ENCODE measurements around the gene CEP164.

Gene CEP164

GRCh38 chr11:117440258-117440657 lies 112.6 kb downstream of the CEP164 start:
- Histone ChIP-seq H3K79me2 (ENCODE audit: low read length) (no peaks in the 10 kb centered on the region), H3K27ac (ENCODE audit: low read length) (no peak overlapping the region), H3K9me3 (ENCODE audit: insufficient read depth, low read length) (no peaks in the 10 kb centered on the region), H3K36me3 (replicated peaks; ENCODE audit: low read depth, low read length) (no peaks in the 10 kb centered on the region), H3K4me3 (ENCODE audit: low read length) (no peak overlapping the region), H2AFZ (ENCODE audit: low read depth, low read length) (no peak overlapping the region), H3K27me3 (ENCODE audit: low read depth, low read length) (no peaks in the 10 kb centered on the region), H4K20me1 (ENCODE audit: insufficient read depth, low read length) (no peaks in the 10 kb centered on the region), H3K9ac (ENCODE audit: low read length) (no peak overlapping the region), H3K4me2 (ENCODE audit: low read length) (no peak overlapping the region), H3K4me1 (ENCODE audit: low read length) (peaks cover 18% of the 10 kb centered on the region)
- no peak for TF ChIP-seq EZH2phosphoT487 (IDR thresholded peaks at IDR 0.05; ENCODE audit: low read depth)
- TF ChIP-seq, protein P1, sequence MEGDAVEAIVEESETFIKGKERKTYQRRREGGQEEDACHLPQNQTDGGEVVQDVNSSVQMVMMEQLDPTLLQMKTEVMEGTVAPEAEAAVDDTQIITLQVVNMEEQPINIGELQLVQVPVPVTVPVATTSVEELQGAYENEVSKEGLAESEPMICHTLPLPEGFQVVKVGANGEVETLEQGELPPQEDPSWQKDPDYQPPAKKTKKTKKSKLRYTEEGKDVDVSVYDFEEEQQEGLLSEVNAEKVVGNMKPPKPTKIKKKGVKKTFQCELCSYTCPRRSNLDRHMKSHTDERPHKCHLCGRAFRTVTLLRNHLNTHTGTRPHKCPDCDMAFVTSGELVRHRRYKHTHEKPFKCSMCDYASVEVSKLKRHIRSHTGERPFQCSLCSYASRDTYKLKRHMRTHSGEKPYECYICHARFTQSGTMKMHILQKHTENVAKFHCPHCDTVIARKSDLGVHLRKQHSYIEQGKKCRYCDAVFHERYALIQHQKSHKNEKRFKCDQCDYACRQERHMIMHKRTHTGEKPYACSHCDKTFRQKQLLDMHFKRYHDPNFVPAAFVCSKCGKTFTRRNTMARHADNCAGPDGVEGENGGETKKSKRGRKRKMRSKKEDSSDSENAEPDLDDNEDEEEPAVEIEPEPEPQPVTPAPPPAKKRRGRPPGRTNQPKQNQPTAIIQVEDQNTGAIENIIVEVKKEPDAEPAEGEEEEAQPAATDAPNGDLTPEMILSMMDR (IDR thresholded peaks at IDR 0.05; ENCODE audit: low read depth, low read length) = no peak

- Histone ChIP-seq H3K36me3 (replicated peaks; ENCODE audit: low read depth, low read length) (no peaks in the 10 kb centered on the region), H2AFZ (ENCODE audit: low read depth, low read length) (no peak overlapping the region), H3K9ac (ENCODE audit: low read length) (no peak overlapping the region), H3K4me1 (ENCODE audit: low read length) (peaks cover 7% of the 10 kb centered on the region), H3K27ac (ENCODE audit: low read length) (no peak overlapping the region), H3K9me3 (ENCODE audit: insufficient read depth, low read length) (no peaks in the 10 kb centered on the region), H3K79me2 (ENCODE audit: low read length) (no peaks in the 10 kb centered on the region), H3K4me3 (ENCODE audit: low read length) (no peak overlapping the region), H4K20me1 (ENCODE audit: insufficient read depth, low read length) (no peaks in the 10 kb centered on the region), H3K4me2 (ENCODE audit: low read length) (no peak overlapping the region), H3K27me3 (ENCODE audit: low read depth, low read length) (no peaks in the 10 kb centered on the region)
- TF ChIP-seq, protein P1 (IDR thresholded peaks at IDR 0.05; ENCODE audit: low read depth, low read length) = no peak
- no peak for TF ChIP-seq EZH2phosphoT487 (IDR thresholded peaks at IDR 0.05; ENCODE audit: low read depth)
Observed at GRCh38 chr11:117441146-117441975, 113.7 kb downstream of the CEP164 start.

- Histone ChIP-seq H3K27ac (ENCODE audit: low read length) (no peak overlapping the region), H3K4me3 (ENCODE audit: low read length) (no peak overlapping the region), H3K36me3 (replicated peaks; ENCODE audit: low read depth, low read length) (no peaks in the 10 kb centered on the region), H2AFZ (ENCODE audit: low read depth, low read length) (no peak overlapping the region), H4K20me1 (ENCODE audit: insufficient read depth, low read length) (no peaks in the 10 kb centered on the region), H3K79me2 (ENCODE audit: low read length) (no peaks in the 10 kb centered on the region), H3K27me3 (ENCODE audit: low read depth, low read length) (no peaks in the 10 kb centered on the region), H3K9ac (ENCODE audit: low read length) (no peak overlapping the region), H3K4me2 (ENCODE audit: low read length) (no peak overlapping the region), H3K4me1 (ENCODE audit: low read length) (peaks cover 6% of the 10 kb centered on the region; the same call in 1 of the 2 replicates), H3K9me3 (ENCODE audit: insufficient read depth, low read length) (no peaks in the 10 kb centered on the region)
- TF ChIP-seq, protein P1 (IDR thresholded peaks at IDR 0.05; ENCODE audit: low read depth, low read length) = no peak
- no peak for TF ChIP-seq EZH2phosphoT487 (IDR thresholded peaks at IDR 0.05; ENCODE audit: low read depth)
Observed at GRCh38 chr11:117442049-117442868, 114.6 kb downstream of the CEP164 start.

- H3K27me3 ChIP-seq (ENCODE audit: low read depth, low read length) = no peaks in the 10 kb centered on the region
- no peak overlapping the region for H2AFZ ChIP-seq (ENCODE audit: low read depth, low read length)
- H4K20me1 ChIP-seq (ENCODE audit: insufficient read depth, low read length) = no peaks in the 10 kb centered on the region
- no peak overlapping the region for H3K27ac ChIP-seq (ENCODE audit: low read length)
- no peak for TF ChIP-seq EZH2phosphoT487 (IDR thresholded peaks at IDR 0.05; ENCODE audit: low read depth)
- TF ChIP-seq, protein P1 (IDR thresholded peaks at IDR 0.05; ENCODE audit: low read depth, low read length) = no peak
- no peaks in the 10 kb centered on the region for H3K9me3 ChIP-seq (ENCODE audit: insufficient read depth, low read length)
- no peak overlapping the region for H3K4me2 ChIP-seq (ENCODE audit: low read length)
- H3K79me2 ChIP-seq (ENCODE audit: low read length) = no peaks in the 10 kb centered on the region
- peaks cover 6% of the 10 kb centered on the region; the same call in 1 of the 2 replicates for H3K4me1 ChIP-seq (ENCODE audit: low read length)
- H3K9ac ChIP-seq (ENCODE audit: low read length) = no peak overlapping the region
- no peaks in the 10 kb centered on the region for H3K36me3 ChIP-seq (replicated peaks; ENCODE audit: low read depth, low read length)
- no peak overlapping the region for H3K4me3 ChIP-seq (ENCODE audit: low read length)
Observed at GRCh38 chr11:117442869-117443239, 115.2 kb downstream of the CEP164 start.

Data from OCI-LY3 (cell line).